Adipose tissue (tissue), 3 donors: ENCODE results near the gene SMIM29. TPM values are rescaled to one million over a fixed set of nuclear protein-coding genes. Genes with fewer than 3 reads are reported as not detected.

Experiments used
- H3K27ac ChIP-seq: one replicate; pipeline ENCODE4 v1.5.1; 2013; ENCODE audit warnings: low read depth, low read length
- WGBS, 3 donors: extraction: QIAGEN DNeasy Blood & Tissue Kit; methylation state at CpG; one replicate each; pipeline ENCODE4 v1.1.7; 2013; 5-methylcytosine and 5-hydroxymethylcytosine counted together
- polyA plus RNA-seq, 3 donors: library from polyadenylated mRNA; stranded (reverse); fragments of 200-250 nt; gene quantifications; one replicate each; pipeline ENCODE4 v1.2.3, GENCODE V29; 2013
- donor health status: healthy with polysubstance abuse.
- donor health status: Bipolar disorder and iron deficiency.
- donor health status: healthy.

Gene SMIM29
- polyA plus RNA-seq, 3 donors: 15.6 to 55.2 (median 16.7) TPM

DNA sequence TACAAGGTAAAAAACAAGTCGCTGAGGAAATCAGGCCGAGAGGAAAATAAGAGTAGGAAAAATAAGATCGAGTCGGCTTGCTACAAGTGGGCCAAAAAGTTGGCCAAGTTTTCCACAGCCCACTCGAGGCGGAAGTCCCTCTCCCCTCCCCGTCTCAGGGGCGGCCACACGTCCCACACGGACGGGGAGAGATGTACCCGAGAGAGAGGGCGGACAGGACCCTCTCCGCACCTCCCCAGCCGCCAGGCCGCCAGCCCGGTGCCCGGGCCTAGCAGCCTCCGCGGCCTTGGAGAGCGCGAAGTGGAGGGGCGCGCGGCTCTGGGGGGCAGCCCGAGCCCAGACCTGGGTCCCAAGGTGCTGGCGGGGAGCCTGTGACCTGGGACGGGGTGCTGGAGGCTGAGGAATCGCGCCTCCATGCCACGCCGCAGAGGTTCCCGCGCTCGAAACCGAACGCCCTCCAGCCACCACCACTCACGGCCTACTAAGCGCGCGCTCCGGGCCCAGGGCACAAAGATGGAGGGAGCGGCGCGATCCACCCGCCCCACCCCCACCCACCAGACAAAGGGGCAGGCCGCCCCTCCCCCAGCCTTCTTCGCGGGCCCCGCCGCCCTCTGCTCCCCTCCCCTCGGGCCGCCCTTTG is 14.0 kb downstream of the SMIM29 start:
- H3K27ac ChIP-seq: no peak overlapping the region
- WGBS, 3 donors: 75 to 83% (median 80%) methylated on average over 39 to 53 of the region's 53 CpGs

- whole genome bisulfite sequencing, 3 donors: 76 to 92% (median 89%) methylated on average over 7 of the region's 7 CpGs
- H3K27ac ChIP-seq: no peak overlapping the region
Observed at GRCh38 chr6:34233867-34234266, 14.9 kb downstream of the SMIM29 start.

DNA sequence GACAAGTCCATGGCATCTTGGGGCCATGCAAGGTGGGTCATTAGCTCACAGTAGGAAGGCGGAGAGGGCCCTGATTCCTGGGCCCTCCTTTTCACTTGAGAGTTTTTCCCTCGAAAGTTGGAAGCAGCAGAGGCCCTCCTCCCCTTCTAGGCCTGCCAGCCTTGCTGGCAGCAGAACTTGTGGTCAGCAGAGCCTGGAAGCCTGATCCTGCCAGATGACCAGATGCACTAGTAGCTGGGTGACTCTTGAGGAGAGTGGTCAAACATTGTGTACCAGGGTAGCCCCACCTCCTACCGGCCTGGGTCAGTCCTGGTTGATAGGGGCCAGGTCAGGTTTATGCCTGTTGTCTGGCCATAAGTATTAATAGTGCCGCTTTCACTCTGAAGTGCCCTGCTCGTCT is 15.9 kb downstream of the SMIM29 start:
- H3K27ac ChIP-seq: no peak overlapping the region
- WGBS, 3 donors: 81 to 85% (median 82%) methylated on average over 5 of the region's 5 CpGs

GRCh38 chr6:34231566-34232336 is 17.1 kb downstream of the SMIM29 start:
- H3K27ac ChIP-seq: no peak overlapping the region
- 93 to 95% (median 95%) methylated on average over 17 of the region's 17 CpGs for WGBS, 3 donors

DNA sequence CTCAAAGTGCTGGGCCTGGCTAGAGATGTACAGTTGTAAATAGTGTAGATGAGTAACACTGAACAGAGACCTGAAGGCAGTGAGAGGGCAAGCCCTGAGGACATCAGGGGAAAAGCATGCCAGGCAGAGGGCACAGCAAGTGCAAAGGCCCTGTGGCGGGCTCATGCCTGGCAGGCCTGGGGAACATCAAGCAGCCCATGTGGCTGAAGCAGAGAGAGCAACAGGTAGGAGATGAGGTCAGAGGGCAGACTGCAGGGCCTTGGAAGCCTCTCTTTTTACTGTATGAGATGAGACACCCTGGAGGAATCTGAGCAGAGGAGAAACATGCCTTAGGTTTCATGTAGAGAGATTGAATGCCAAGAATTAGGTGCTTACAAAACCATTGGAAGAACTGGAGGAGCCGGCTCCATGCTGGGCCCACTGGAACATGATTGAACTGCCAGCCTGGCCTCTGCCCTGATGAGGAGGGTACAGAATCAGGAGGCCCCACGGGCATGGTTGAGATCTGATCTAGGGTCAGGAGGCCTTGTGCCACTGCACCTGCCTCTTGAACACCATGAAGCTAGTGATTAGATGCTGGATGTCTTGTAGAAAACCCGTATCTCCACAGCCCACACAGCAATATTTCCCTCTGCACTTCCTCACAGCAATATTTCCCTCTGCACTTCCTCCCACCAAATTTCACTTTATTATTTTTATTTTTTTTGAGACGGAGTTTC is 18.0 kb downstream of the SMIM29 start:
- 71 to 93% (median 75%) methylated on average over 5 of the region's 5 CpGs for WGBS, 3 donors
- no peak overlapping the region for H3K27ac ChIP-seq

DNA sequence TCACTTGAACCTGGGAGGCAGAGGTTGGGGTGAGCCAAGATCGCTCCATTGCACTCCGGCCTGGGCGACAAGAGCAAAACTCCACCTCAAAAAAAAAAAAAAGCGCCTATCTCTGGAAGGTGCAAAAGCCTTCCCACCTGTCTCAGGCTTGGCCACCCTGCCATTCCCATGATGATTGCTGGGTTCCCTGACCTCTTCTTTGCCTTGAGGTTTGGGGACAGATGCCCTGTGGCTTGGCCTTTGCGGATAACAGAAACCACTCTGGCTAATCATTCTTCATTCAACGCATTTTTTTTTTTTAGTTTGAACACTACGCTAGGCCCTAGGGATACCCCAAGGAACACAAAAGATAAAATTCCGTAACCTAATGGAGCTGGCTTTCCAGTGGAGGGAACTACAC is 18.9 kb downstream of the SMIM29 start:
- no peak overlapping the region for H3K27ac ChIP-seq
- 87 to 94% (median 89%) methylated on average over 8 of the region's 8 CpGs for WGBS, 3 donors

GRCh38 chr6:34227761-34228421 is 20.9 kb downstream of the SMIM29 start:
- no peak overlapping the region for H3K27ac ChIP-seq
- 89 to 92% (median 89%) methylated on average over 16 of the region's 16 CpGs for WGBS, 3 donors

DNA sequence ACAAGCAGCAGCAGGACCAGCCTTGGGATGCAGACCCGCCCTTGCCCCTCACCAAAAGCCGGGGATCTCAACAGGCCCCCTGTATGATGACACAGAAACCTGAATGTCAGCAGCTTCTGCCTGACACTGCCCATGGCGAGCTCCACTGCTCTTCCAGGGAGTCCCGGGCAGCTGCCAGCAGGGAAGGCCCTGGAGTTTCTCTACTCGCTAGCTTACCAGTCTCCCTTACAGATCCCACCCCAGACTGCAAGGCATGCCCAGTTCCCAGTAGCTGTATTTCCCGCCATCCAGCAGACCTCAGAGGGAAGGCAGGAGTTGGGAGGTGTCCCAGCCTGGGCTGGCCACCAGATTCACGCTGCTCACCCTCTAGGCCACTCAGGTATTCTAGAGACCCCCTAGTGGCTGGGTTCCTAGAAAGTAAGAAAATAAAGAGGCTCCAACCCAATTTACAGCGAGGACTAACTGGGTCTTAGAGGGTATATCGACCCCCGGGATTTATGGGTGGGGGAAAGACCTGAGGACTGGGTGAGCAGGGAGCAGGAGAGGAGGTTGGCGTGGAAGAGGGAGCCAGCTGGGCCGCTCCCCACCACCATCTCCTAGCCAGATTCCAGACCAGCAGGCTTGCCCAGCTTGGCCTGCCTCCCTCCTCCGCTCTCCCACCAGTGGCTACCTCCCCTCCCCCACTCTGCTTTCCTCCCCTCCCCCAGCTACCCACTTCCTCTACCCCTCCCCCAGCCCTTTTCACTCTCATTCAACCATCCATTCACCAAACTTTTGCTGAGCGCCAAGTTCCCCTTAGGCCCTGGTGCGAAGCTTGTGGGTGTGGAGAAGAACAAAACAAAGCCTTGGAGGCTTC is 21.8 kb downstream of the SMIM29 start:
- no peak overlapping the region for H3K27ac ChIP-seq
- 88 to 90% (median 88%) methylated on average over 15 of the region's 15 CpGs for WGBS, 3 donors

DNA sequence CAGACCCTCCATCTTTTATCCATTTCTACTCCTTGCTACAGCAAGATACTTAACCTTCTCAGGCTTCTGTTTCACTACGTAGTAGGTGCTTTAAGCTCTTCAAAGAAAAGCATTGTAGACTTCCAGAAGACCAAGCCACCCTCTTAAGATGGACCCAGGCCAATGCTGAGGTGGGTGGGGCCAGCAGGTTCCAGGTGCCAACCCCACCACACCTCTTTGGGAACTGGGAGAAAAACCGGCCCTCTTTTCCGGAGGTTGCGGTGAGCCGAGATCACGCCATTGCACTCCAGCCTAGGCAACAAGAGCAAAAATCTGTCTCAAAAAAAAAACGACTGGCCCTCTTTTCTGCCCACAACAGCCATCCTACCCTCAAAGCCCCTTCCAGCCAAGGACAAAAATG is 22.7 kb downstream of the SMIM29 start:
- WGBS, 3 donors: 81 to 88% (median 87%) methylated on average over 7 of the region's 7 CpGs
- H3K27ac ChIP-seq: no peak overlapping the region

GRCh38 chr6:34225551-34225950 is 23.3 kb downstream of the SMIM29 start:
- H3K27ac ChIP-seq: no peak overlapping the region
- 81 to 98% (median 95%) methylated on average over 5 of the region's 5 CpGs for WGBS, 3 donors

- WGBS, 3 donors: 2% methylated on average over 47 to 55 of the region's 55 CpGs
- peak overlapping the region; percentile 58 for H3K27ac ChIP-seq
Observed at GRCh38 chr6:34223956-34224940, 24.6 kb downstream of the SMIM29 start.

DNA sequence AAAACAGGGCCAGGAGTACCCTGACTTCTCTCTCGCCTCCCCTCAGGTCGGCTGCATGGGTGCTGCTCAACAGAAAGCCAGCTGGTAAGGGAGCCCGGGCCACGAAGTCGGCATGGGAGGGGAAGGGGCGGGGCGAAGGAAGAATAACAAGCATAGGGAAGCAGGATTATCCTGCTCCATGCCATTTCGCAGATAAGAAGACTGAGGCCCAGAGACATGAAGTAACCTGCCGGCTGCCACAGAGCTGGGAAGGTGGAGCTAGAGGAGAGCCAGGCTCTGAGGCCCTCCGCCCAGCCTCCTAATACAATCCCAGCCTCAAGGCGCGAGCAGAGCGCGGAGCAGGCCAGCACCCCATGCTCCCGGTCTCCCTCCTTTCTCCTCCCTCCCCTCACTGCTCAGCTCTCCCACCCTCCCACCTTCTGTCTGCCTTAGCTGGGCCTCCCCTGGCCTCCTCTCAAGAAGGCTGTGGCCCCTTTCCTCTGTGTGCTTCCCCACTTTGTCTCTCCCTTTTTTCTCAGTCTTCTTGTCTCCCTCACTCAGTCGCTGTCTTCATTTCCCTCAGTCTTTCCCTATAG is 25.3 kb downstream of the SMIM29 start:
- H3K27ac ChIP-seq: no peak overlapping the region
- WGBS, 3 donors: 22 to 47% (median 41%) methylated on average over 16 of the region's 16 CpGs

DNA sequence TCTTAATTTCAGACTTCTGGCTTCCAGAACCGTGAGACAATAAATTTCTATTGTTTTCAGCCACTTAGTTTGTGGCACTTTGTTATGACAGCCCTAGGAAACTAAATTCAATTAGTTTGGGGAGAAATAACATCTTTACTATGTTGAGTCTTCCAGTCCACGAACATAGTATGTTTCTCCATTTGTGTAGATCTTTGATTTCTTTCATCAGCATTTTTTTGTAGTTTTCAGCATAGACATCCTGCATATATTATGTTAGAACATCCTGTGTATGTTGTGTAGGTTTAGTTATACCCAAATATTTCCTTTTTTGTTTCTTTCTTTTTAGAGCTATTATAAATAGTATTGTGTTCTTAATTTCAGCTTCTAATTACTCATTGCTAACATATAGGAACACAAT is 30.1 kb downstream of the SMIM29 start:
- WGBS, 3 donors: 64 to 70% (median 65%) methylated on average over 2 of the region's 2 CpGs
- no peak overlapping the region for H3K27ac ChIP-seq

GRCh38 chr6:34213772-34214171 is 35.0 kb downstream of the SMIM29 start:
- no peak overlapping the region for H3K27ac ChIP-seq
- 88 to 94% (median 92%) methylated on average over 4 of the region's 4 CpGs for WGBS, 3 donors

DNA sequence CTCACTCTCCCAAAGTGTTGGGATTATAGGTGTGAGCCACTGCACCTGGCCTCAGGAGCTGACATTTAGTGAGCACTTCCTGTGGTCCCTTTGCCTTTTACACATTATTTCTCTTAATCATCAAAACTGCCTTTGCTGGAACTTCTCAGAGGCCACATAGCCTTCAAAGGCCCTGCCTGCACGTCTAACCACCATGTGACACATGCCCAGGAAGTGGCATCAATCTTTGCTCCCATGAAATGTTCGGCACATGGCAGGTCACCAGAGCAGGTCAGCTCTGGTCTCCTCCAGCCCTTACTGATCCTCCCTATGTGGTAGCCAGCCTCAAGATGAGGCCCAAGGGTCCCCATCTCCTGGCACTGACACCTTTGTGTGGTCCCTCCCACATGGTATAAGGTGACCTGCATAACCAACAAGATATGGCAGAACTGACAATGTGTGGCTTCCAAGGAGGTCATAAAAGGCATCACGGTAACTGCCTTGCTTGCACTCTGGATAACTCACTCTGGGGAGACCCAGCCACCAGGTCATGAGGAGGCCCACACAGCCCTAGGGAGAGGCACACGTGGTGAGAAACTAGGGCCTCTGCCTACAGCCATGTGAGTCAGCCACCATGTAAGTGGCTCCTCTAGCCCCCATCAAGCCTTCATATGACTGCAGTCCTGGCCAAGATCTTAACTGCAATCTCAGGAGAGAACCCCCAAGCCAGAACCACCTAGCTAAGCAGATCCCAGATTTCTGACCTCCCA is 40.9 kb downstream of the SMIM29 start:
- no peak overlapping the region for H3K27ac ChIP-seq
- 81 to 85% (median 83%) methylated on average over 4 of the region's 4 CpGs for WGBS, 3 donors

DNA sequence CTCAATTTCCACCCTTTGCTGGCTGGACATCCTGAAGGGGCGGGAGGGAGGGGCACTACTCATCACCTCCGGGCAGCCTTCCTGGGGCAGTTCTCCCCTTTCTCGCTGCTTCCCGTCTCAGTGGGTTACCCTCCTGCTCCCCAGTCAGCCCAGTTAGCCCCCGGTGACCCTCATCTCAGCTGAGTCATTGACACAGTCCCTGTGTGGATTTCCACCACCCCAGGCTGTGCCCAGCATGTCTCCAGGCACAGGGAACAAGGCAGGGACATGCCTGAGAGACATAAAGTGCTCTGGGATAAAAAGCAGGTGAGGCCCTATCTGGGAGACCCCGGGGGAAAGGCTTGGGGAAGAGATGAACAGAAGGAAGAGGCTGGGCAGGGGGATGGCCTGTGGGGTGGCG is 42.1 kb downstream of the SMIM29 start:
- 67 to 79% (median 78%) methylated on average over 7 of the region's 7 CpGs for WGBS, 3 donors
- no peak overlapping the region for H3K27ac ChIP-seq
